Measurements from ENCODE around the gene ENTPD2.

The ENTPD2 gene

DNA sequence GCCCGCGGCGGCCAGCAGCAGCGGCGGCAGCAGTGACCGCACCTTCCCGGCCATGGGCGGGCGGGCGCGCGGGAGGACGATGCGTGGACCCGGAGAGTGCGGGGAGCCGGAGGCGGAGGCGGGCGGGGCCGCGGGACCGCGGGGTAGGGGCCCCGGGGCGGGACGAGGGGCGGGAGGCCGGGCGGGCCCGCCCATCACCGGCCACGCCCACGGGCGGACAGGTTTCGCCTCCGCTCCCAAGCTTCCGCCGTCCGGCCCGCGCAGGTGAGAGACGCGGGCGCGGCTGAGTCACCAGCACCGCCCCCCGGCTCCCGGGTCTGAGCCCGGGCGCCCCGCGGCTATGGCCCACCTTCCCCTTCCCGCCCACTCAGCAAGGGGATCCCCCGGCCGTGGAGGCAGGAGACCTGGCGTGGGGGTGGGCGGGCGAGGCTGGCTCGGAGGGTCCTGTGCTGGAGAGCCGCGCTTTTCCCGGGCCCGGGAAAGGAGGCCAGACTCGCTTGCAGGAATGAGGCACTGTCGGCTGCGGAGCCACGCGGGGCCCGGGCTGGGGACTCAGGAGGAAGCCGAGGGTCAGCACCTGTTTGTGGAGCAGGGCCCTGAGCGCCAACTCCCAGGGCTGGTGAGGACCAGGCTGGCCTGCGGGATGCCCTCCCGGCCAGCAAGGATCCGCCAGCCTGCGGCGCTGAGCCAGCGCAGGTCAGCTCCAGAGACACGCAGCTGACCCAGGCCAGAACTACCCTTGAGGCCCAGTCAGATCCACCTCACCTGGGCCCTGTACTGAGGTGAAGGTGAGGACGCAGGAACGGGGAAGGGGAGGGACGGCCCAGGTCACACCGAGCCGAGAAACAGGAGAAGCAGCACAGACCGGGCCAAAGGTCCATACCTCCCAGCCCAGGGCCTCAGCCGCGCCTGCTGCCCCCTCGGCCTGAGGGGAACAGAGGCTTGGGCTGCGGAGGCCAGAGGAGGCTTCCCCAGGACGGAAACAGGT, at the start of gene ENTPD2 (continued):
- 0 out of 2 replicates have a peak, but pooled peaks have one; percentile 10 for TF ChIP-seq BCL11A (tag by site-specific recombination; IDR thresholded peaks at IDR 0.05; ENCODE audit: low read depth)
- TF ChIP-seq ZFHX2 (tag by site-specific recombination; conservative IDR thresholded peaks at IDR 0.05): peak; percentile 94
- TF ChIP-seq SP3 (tag by site-specific recombination; IDR thresholded peaks at IDR 0.05): peak; percentile 63
- TF ChIP-seq ZBTB10 (tag by site-specific recombination; IDR thresholded peaks at IDR 0.05): no peak
- no peak for TF ChIP-seq MYNN (tag by site-specific recombination; IDR thresholded peaks at IDR 0.05; ENCODE audit: borderline replicate concordance)
- no peak for TF ChIP-seq ZNF350 (tag by site-specific recombination; IDR thresholded peaks at IDR 0.05)
- TF ChIP-seq BCL11B (tag by site-specific recombination; IDR thresholded peaks at IDR 0.05; ENCODE audit: low read depth): no peak
- peak; percentile 46 for TF ChIP-seq KLF9 (tag by site-specific recombination; IDR thresholded peaks at IDR 0.05; ENCODE audit: low read depth)
- TF ChIP-seq ZBTB8A (tag by site-specific recombination; IDR thresholded peaks at IDR 0.05): no peak
- no peak for TF ChIP-seq ZFP37 (tag by site-specific recombination; IDR thresholded peaks at IDR 0.05)

- ChIA-PET CTCF (interaction anchor here (0.7 to 2.1 kb wide), 4 partner anchors 15 to 134 kb away, joined by 4 to 7 read pairs (median 4); no protein-coding TSS in a partner anchor), POLR2A (no interaction called here)
- Histone ChIP-seq H3K36me3 (ENCODE audit: control insufficient read depth in 2 of 2, insufficient read depth in 1 of 2, low read length in 2 of 2) (peaks cover 0 to 93% of the 10 kb centered on the region in 2 experiments; a peak in 2 of 3 replicates), H3K4me3 (ENCODE audit: low read depth, low read length) (no peak overlapping the region), H3K27ac (ENCODE audit: extremely low read depth, low read depth, low read length) (no peak overlapping the region), H3K4me1 (ENCODE audit: control insufficient read depth, insufficient read depth, low read length) (no peaks in the 10 kb centered on the region), H3K9me3 (ENCODE audit: control insufficient read depth, insufficient read depth, low read depth, low read length) (no peaks in the 10 kb centered on the region)
- no peak for TF ChIP-seq ZNF138 (tag by site-specific recombination; IDR thresholded peaks at IDR 0.05; ENCODE audit: borderline replicate concordance)
- no peak for TF ChIP-seq ZNF670 (tag by site-specific recombination; IDR thresholded peaks at IDR 0.05; ENCODE audit: low read depth)
- no peak for TF ChIP-seq ZNF529 (tag by site-specific recombination; IDR thresholded peaks at IDR 0.05; ENCODE audit: insufficient replicate concordance)
- TF ChIP-seq, protein P1, sequence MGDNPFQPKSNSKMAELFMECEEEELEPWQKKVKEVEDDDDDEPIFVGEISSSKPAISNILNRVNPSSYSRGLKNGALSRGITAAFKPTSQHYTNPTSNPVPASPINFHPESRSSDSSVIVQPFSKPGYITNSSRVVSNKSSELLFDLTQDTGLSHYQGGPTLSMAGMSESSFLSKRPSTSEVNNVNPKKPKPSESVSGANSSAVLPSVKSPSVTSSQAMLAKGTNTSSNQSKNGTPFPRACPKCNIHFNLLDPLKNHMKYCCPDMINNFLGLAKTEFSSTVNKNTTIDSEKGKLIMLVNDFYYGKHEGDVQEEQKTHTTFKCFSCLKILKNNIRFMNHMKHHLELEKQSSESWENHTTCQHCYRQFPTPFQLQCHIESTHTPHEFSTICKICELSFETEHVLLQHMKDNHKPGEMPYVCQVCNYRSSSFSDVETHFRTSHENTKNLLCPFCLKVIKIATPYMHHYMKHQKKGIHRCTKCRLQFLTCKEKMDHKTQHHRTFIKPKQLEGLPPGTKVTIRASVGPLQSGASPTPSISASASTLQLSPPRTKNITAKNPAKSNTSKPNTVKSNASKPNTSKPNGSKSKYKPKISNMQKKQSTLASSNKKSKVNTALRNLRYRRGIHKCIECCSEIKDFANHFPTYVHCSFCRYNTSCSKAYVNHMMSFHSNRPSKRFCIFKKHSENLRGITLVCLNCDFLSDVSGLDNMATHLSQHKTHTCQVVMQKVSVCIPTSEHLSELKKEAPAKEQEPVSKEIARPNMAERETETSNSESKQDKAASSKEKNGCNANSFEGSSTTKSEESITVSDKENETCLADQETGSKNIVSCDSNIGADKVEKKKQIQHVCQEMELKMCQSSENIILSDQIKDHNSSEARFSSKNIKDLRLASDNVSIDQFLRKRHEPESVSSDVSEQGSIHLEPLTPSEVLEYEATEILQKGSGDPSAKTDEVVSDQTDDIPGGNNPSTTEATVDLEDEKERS (tag by site-specific recombination; IDR thresholded peaks at IDR 0.05): no peak
- no peak for TF ChIP-seq ZNF112 (tag by site-specific recombination; IDR thresholded peaks at IDR 0.05)
- TF ChIP-seq GFI1B (tag by site-specific recombination; IDR thresholded peaks at IDR 0.05): no peak
- no peak for TF ChIP-seq ZNF280C (tag by site-specific recombination; IDR thresholded peaks at IDR 0.05)
- TF ChIP-seq ZNF335 (tag by site-specific recombination; conservative IDR thresholded peaks at IDR 0.05): no peak
- TF ChIP-seq ZNF174 (tag by site-specific recombination; IDR thresholded peaks at IDR 0.05): no peak
- no peak for TF ChIP-seq ZNF48 (tag by site-specific recombination; IDR thresholded peaks at IDR 0.05)
- no peak for TF ChIP-seq PRDM6 (tag by site-specific recombination; IDR thresholded peaks at IDR 0.05)
Measured at GRCh38 chr9:137103206-137103999, 49.5 kb upstream of the ENTPD2 start.
